K562 (cell line): ENCODE results near the gene NTRK1.

ENCODE experiments used
- CTCF ChIP-seq, 3 experiments: IDR thresholded peaks in 2 of 3; conservative IDR thresholded peaks in 1 of 3; 2 replicates each; pipeline ENCODE4 v1.5.1; 2011 to 2012; ENCODE audit warnings: low read length in 3 of 3, mild to moderate bottlenecking in 3 of 3, control low read depth in 2 of 3, improper control_type of control experiment in 1 of 3, inconsistent platforms in 1 of 3, low read depth in 1 of 3, mixed read lengths in 1 of 3, moderate library complexity in 1 of 3; ENCODE audit not compliant: insufficient read depth in 2 of 3
- GATA2 ChIP-seq: sonication (generic); formaldehyde crosslinking; IDR thresholded peaks from 2 replicates; pipeline ENCODE4 v1.4.0; 2020; ENCODE audit warnings: mild to moderate bottlenecking, missing genetic modification reagents
- NR3C1 ChIP-seq: sonication (generic); formaldehyde crosslinking; IDR thresholded peaks from 2 replicates; pipeline ENCODE4 v1.8.1; 2022; ENCODE audit warnings: missing genetic modification reagents
- TAF9B ChIP-seq: fragments of 450-650 bp; IDR thresholded peaks from 2 replicates; pipeline ENCODE4 v1.6.1; 2018; ENCODE audit warnings: mild to moderate bottlenecking; ENCODE audit not compliant: partially characterized antibody

- no peak for TF ChIP-seq GATA2
- TF ChIP-seq CTCF (IDR thresholded peaks at IDR 0.05 in 2 of 3, conservative IDR thresholded peaks at IDR 0.05 in 1 of 3; ENCODE audit: insufficient read depth in 2 of 3, low read depth in 1 of 3, low read length in 3 of 3) = no peak
- no peak for TF ChIP-seq NR3C1 (CRISPR knock-in tag)
- TF ChIP-seq TAF9B = no peak
These were observed 15.4 kb upstream of the NTRK1 start for GRCh38 chr1:156845055-156845952.
